Immature natural killer cell (primary cell): ENCODE results near the gene NRSN1. TPM values are rescaled to one million over a fixed set of nuclear protein-coding genes. Genes with fewer than 3 reads are reported as not detected.
"Not testable (repeated sequence)": the region's sequence is repeated elsewhere in the genome, so short reads cannot be mapped to it uniquely, and the experiment has no call there.

ENCODE experiments used
- DNase-seq, 3 donors: peaks; one replicate each; pipeline ENCODE4 v3.0.0; 2022; ENCODE audit warnings: mixed read lengths in 1 of 3
- H3K27ac Mint-ChIP-seq, 6 donors: one replicate each; pipeline ENCODE4 v1.8.0; 2020; ENCODE audit warnings: mixed read lengths in 6 of 6, mild to moderate bottlenecking in 5 of 6, inconsistent platforms in 4 of 6, moderate library complexity in 3 of 6
- H3K27me3 Mint-ChIP-seq, 3 donors: one replicate each; pipeline ENCODE4 v1.8.0; 2020 to 2021; ENCODE audit warnings: low read depth in 3 of 3, mild to moderate bottlenecking in 3 of 3, mixed read lengths in 3 of 3, moderate library complexity in 3 of 3, inconsistent platforms in 1 of 3
- H3K36me3 Mint-ChIP-seq, 3 donors: one replicate each; pipeline ENCODE4 v1.8.0; 2020; ENCODE audit warnings: mixed read lengths in 3 of 3, inconsistent platforms in 2 of 3, mild to moderate bottlenecking in 2 of 3
- H3K4me1 Mint-ChIP-seq, 2 donors: one replicate each; pipeline ENCODE4 v1.8.0; 2020; ENCODE audit warnings: inconsistent platforms in 2 of 2, mild to moderate bottlenecking in 2 of 2, mixed read lengths in 2 of 2, moderate library complexity in 1 of 2
- H3K4me3 Mint-ChIP-seq, 5 donors: one replicate each; pipeline ENCODE4 v1.8.0; 2020; ENCODE audit warnings: mild to moderate bottlenecking in 5 of 5, mixed read lengths in 5 of 5, inconsistent platforms in 3 of 5, moderate library complexity in 3 of 5
- H3K9me3 Mint-ChIP-seq, 6 donors: one replicate each; pipeline ENCODE4 v1.8.0; 2020; ENCODE audit warnings: mild to moderate bottlenecking in 6 of 6, mixed read lengths in 6 of 6, inconsistent platforms in 4 of 6, moderate library complexity in 3 of 6
- polyA plus RNA-seq, 3 donors: library from polyadenylated mRNA; unstranded; fragments of 300-500 nt; fragmentation: Illumina TruSeq; gene quantifications; one replicate each; pipeline ENCODE4 v1.2.3, GENCODE V29; 2021

NRSN1 gene
- polyA plus RNA-seq, 3 donors from 2014 or later, result not detected

GRCh38 chr6:24110417-24110816, 15.6 kb upstream of the NRSN1 start:
- Mint-ChIP-seq H3K9me3 (peaks cover 0 to 12% (median 3%) of the 10 kb centered on the region in 6 donors), H3K27me3 (peaks cover 0 to 10% (median 2%) of the 10 kb centered on the region in 3 donors), H3K4me1 (no peaks in the 10 kb centered on the region), H3K36me3 (no peaks in the 10 kb centered on the region), H3K4me3 (no peak overlapping the region), H3K27ac (no peak overlapping the region)
- DNase-seq, result no peak

DNA sequence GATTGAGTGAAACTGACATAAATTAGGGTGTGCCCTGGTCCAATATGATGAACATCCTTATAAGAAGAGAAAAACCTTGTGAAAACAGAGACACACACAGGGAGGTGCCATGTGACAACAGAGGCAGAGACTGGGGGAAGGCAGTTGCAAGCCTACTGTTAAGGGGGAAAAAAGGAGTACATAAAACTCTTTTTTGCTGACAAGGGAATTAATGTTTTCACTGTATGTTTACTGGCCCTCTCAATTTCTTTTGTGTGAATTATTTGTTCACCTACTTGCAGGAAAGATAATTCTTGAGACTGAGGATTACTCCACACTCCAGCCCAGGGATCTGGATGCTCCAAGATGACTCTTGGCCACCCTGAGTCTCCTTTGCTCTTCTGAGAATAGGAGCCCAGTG, 12.1 kb upstream of the NRSN1 start:
- Mint-ChIP-seq H3K27ac (no peak overlapping the region), H3K4me1 (no peaks in the 10 kb centered on the region), H3K4me3 (no peak overlapping the region), H3K27me3 (peaks cover 0 to 3% (median 2%) of the 10 kb centered on the region in 3 donors), H3K36me3 (no peaks in the 10 kb centered on the region), H3K9me3 (peaks cover 0 to 11% (median under 1%) of the 10 kb centered on the region in 6 donors)
- no peak for DNase-seq

DNA sequence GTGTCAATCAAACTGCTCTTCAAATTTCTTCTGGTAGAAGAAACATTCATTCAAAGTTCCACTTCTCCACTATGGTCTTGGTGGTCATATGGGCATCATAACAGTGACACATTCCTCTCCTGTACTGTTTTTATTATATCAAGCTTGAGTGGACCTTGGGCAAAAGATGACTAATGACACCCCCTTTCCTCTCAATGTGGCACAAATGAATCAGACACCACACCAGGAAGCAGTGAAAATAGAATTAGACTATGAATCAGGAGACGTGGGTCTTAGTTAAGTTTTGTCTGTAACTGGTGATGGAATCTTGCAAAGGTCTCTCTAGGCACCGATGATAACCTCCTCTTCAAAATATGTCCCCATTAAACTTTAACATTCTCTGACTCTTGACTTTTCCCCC, 9.0 kb upstream of the NRSN1 start:
- DNase-seq, result no peak
- no peaks in the 10 kb centered on the region for H3K4me1 Mint-ChIP-seq
- H3K27me3 Mint-ChIP-seq, result no peaks in the 10 kb centered on the region
- H3K9me3 Mint-ChIP-seq, result peaks cover 0 to 13% (median 0%) of the 10 kb centered on the region in 6 donors
- H3K36me3 Mint-ChIP-seq, result no peaks in the 10 kb centered on the region
- no peak overlapping the region for H3K27ac Mint-ChIP-seq
- H3K4me3 Mint-ChIP-seq, result no peak overlapping the region

DNA sequence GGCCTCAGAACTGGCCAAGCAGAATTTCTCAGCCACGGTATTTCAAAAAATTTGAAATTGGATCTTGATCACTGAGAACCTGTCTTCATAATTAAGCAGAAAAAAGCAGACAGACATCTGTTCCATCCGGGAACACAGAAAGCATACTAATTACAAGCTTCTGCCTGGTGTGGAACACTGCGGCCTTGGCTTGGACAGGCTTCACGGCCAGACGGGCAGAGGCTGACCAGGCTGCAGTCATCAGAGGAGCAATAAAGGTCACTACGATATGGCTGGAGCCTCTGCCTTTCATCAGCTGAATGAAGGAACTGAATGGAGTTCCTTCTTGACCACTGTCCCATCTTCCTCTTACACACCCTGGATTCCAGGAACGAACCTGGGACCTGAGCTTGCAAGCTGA, 3.9 kb upstream of the NRSN1 start:
- Mint-ChIP-seq H3K9me3 (peaks cover 0 to 10% (median 3%) of the 10 kb centered on the region in 6 donors), H3K27me3 (peaks cover 2 to 6% (median 3%) of the 10 kb centered on the region in 3 donors), H3K4me3 (no peak overlapping the region), H3K27ac (no peak overlapping the region), H3K36me3 (no peaks in the 10 kb centered on the region), H3K4me1 (no peaks in the 10 kb centered on the region)
- no peak for DNase-seq

DNA sequence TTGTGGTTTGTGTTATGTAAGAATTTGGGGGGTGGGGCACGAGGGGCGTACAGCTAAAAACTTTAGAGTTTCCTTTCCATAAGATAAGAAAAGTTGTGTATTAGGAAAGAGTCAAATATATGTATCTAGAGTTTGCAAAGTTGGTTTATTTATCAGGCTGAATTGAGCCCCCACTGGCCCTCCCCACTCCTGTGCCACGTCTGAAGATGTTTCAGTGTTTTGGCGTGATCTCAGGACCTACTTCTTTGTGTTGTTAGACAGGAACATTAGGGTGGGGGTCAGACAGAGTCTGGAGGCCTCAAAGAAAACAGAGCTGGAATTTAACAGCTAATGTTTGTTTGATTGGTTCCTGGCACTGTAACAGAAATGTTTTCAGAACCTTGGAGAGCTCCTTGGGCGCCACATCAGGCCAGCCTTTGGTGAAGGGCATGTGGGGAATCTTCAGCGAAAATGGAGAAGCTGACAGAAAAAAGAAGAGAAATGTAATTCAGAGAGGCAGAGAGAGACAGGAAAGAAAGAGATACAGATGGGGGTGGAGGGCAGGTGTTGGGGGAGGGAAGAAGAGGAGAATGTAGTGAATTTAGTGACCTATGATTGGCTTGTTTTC, 674 bp downstream of the NRSN1 start:
- H3K4me3 Mint-ChIP-seq, result peak overlapping the region in 1 of 5 donors; percentile 30
- H3K4me1 Mint-ChIP-seq, result no peaks in the 10 kb centered on the region
- no peaks in the 10 kb centered on the region for H3K36me3 Mint-ChIP-seq
- no peak overlapping the region for H3K27ac Mint-ChIP-seq
- peaks cover 0 to 10% (median 3%) of the 10 kb centered on the region in 6 donors for H3K9me3 Mint-ChIP-seq
- H3K27me3 Mint-ChIP-seq, result peaks cover 2 to 6% (median 5%) of the 10 kb centered on the region in 3 donors
- no peak for DNase-seq

DNA sequence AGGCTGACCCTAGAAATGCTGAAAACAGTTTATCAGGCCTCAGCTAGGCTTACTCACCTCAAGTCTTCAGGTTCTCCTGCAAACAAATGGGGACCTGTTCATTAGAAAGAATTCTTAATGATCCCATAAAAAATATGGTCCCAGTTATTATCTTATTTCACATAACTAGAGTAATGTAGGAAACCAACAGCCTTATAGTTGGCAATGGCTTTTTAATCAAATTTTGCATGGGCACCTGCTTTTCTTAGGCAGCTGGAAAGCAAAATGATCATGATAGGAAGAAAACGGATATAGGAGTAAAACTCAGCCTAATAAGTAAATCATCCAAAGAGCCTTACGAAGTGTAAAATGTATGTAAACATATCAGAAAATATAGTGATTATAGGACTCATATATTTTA, 1.3 kb downstream of the NRSN1 start:
- Mint-ChIP-seq H3K36me3 (no peaks in the 10 kb centered on the region), H3K4me3 (no peak overlapping the region), H3K4me1 (no peaks in the 10 kb centered on the region), H3K9me3 (peaks cover 0 to 10% (median 3%) of the 10 kb centered on the region in 6 donors), H3K27me3 (peaks cover 2 to 6% (median 5%) of the 10 kb centered on the region in 3 donors), H3K27ac (no peak overlapping the region)
- DNase-seq, result no peak

DNA sequence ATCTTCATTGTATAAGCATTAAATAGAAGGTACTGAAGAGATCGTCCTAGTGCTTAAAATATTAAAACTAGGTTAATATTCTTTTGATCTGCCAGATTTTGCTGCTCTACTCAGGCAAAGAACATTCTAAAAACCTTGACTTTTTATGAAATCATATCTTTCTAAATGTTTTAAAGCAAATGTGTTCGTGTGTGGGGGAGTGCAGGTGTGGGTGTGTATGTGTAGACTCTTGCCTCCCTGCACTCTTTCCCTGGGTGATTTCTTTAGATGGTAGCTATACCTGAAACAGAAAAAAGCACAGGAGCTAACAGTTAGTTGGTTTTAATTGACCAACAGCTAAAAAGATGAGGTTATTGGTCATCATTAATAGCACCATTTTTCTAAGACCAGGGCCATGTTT, 5.7 kb downstream of the NRSN1 start:
- no peak for DNase-seq
- Mint-ChIP-seq H3K9me3 (peaks cover 0 to 5% (median 0%) of the 10 kb centered on the region in 6 donors), H3K27ac (no peak overlapping the region), H3K36me3 (no peaks in the 10 kb centered on the region), H3K4me3 (no peak overlapping the region), H3K4me1 (no peaks in the 10 kb centered on the region), H3K27me3 (peaks cover 0 to 3% (median 3%) of the 10 kb centered on the region in 3 donors)

DNA sequence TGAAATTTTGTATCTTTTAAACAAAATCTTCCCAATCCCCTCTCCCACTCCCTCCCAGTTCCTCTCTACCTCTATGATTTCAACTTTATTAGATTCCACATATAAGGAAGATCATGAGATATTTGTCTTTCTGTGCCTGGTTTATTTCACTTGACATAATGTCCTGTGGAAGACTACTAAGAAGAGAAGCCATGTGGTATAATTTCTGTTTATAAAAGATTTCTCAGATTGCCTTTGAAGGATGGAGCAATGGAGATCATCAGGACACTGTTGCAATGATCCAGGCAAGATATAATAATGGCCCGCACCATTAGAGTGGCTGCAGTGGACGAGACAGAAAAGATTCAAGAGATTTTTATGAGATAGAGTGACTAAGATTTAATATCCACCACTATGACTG, 13.1 kb downstream of the NRSN1 start:
- Mint-ChIP-seq H3K4me3 (no peak overlapping the region), H3K27ac (no peak overlapping the region), H3K27me3 (no peaks in the 10 kb centered on the region), H3K9me3 (peaks cover 0 to 19% (median 1%) of the 10 kb centered on the region in 6 donors), H3K4me1 (no peaks in the 10 kb centered on the region), H3K36me3 (no peaks in the 10 kb centered on the region)
- DNase-seq, result no peak

DNA sequence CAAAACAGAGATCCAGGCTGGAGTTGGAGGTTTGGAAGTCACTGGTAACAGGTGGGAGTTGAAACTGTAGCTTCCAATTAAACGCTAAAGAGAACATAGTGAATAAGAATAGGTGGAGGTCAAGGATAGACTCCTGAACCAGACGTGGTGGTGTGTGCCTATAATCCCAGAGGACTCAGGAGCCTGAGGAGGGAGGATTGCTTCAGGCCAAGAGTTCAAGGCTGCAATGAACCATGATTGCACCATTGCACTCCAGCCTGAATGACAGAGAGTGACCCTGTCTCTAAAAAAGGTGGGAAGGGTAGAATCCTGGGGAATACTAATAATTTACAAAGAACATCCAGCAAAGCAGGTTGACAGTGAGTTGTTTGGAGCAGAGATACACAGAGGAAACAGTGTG, 13.6 kb downstream of the NRSN1 start:
- no peaks in the 10 kb centered on the region for H3K27me3 Mint-ChIP-seq
- no peak overlapping the region for H3K4me3 Mint-ChIP-seq
- H3K36me3 Mint-ChIP-seq, result no peaks in the 10 kb centered on the region
- no peaks in the 10 kb centered on the region for H3K4me1 Mint-ChIP-seq
- peaks cover 0 to 19% (median 1%) of the 10 kb centered on the region in 6 donors for H3K9me3 Mint-ChIP-seq
- H3K27ac Mint-ChIP-seq, result no peak overlapping the region
- DNase-seq, result no peak

- DNase-seq, result no peak
- no peaks in the 10 kb centered on the region for H3K4me1 Mint-ChIP-seq
- no peaks in the 10 kb centered on the region for H3K36me3 Mint-ChIP-seq
- H3K27me3 Mint-ChIP-seq, result peaks cover 0 to 2% (median 0%) of the 10 kb centered on the region in 3 donors
- no peak overlapping the region for H3K27ac Mint-ChIP-seq
- H3K9me3 Mint-ChIP-seq, result peaks cover 0 to 19% (median 1%) of the 10 kb centered on the region in 6 donors
- no peak overlapping the region for H3K4me3 Mint-ChIP-seq
Observed at GRCh38 chr6:24140591-24140990, 14.6 kb downstream of the NRSN1 start.

DNA sequence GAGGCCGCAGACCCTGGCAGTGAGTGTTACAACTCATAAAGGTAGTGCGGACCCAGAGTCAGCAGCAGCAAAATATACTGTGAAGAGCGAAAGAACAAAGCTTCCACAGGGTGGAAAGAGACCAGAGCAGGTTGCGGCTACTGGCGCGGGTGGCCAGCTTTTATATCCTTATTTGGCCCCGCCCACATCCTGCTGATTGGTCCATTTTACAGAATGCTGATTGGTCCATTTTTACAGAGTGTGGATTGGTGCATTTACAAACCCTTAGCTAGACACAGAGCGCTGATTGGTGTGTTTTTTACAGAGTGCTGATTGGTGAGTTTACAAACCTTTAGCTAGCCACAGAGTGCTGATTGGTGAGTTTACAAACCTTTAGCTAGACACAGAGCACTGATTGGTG, 16.7 kb downstream of the NRSN1 start:
- not testable (repeated sequence) for H3K36me3 Mint-ChIP-seq, H3K4me3 Mint-ChIP-seq, DNase-seq, H3K4me1 Mint-ChIP-seq, H3K27me3 Mint-ChIP-seq, H3K27ac Mint-ChIP-seq
- H3K9me3 Mint-ChIP-seq, result peaks cover 0 to 19% (median 1%) of the 10 kb centered on the region in 6 donors

DNA sequence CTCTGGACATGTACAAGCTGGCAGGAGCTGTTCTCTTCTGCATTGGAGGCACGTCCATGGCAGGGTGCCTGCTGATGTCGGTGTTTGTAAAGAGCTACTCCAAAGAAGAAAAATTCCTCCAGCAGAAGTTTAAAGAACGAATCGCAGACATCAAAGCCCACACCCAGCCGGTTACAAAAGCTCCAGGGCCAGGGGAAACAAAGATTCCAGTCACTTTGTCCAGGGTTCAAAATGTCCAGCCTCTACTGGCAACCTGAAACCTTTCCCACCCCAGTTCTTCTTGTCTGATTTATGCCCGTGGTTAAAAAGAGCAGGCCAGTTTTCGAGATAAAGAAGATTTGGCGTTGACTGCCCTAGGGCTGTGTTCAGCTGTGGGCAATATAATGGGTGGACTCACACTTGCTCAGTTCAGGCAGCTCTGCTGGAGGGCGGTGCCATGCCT, 19.7 kb downstream of the NRSN1 start:
- no peak overlapping the region for H3K4me3 Mint-ChIP-seq
- H3K36me3 Mint-ChIP-seq, result no peaks in the 10 kb centered on the region
- H3K27ac Mint-ChIP-seq, result no peak overlapping the region
- H3K4me1 Mint-ChIP-seq, result no peaks in the 10 kb centered on the region
- peaks cover 0 to 14% (median under 1%) of the 10 kb centered on the region in 6 donors for H3K9me3 Mint-ChIP-seq
- DNase-seq, result no peak
- H3K27me3 Mint-ChIP-seq, result peaks cover 1 to 5% (median 2%) of the 10 kb centered on the region in 3 donors

DNA sequence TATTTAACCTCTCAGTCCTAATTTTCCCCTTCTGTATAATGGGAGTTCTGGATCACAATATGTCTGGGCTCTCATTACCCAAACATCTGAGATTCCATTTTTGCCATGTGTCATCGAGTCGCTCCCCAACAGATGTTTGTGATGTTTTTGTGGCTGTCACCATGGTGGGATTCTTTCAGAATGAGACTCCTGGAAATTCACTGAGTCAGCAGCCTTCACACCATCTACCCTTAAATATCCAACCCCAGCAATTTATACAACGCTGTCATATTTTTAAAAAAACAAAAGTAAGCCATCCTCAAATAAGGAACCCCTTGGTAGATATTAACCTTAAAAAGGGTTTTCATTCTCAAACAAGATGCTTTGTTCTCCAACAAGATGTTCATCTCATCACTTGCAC, 20.9 kb downstream of the NRSN1 start:
- H3K27me3 Mint-ChIP-seq, result peaks cover 1 to 7% (median 3%) of the 10 kb centered on the region in 3 donors
- DNase-seq, result no peak
- H3K36me3 Mint-ChIP-seq, result no peaks in the 10 kb centered on the region
- H3K27ac Mint-ChIP-seq, result no peak overlapping the region
- no peak overlapping the region for H3K4me3 Mint-ChIP-seq
- no peaks in the 10 kb centered on the region for H3K4me1 Mint-ChIP-seq
- H3K9me3 Mint-ChIP-seq, result peaks cover 0 to 10% (median under 1%) of the 10 kb centered on the region in 6 donors

DNA sequence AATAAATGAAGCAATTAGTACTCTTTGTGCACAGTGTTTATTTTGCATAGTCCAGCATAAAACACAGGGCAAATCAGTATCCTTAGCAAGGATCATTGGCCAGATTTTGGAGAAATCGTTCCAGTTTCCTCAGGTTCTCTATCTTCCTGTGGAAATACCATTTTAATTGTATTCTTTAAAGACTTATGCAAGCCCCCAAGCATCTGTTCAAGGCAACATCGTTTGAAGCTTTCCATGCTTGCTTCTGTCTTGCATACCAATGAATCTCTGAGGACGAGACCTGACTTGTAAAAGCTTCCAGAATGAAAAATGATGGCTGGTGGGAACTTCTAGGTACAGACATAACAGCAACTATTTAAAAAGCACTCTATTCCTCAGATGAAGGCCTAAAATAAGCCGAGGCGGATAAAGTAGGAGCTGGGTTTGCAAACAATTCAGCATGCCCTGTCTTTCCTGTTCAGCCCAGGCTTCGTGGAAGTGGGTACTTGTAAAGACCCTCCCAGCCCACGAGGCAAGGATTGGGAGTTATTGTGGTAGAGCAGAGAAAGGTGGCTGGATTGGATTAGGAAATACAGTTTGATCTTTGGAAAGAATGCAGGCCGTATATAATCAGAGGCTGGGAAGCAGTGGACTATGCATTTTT, 21.6 kb downstream of the NRSN1 start:
- H3K9me3 Mint-ChIP-seq, result peaks cover 0 to 7% (median under 1%) of the 10 kb centered on the region in 6 donors
- peaks cover 3 to 7% (median 3%) of the 10 kb centered on the region in 3 donors for H3K27me3 Mint-ChIP-seq
- no peaks in the 10 kb centered on the region for H3K4me1 Mint-ChIP-seq
- H3K27ac Mint-ChIP-seq, result no peak overlapping the region
- DNase-seq, result no peak
- H3K4me3 Mint-ChIP-seq, result no peak overlapping the region
- no peaks in the 10 kb centered on the region for H3K36me3 Mint-ChIP-seq
